Measurements from ENCODE around the gene CNKSR1.

CNKSR1 gene, protein sequence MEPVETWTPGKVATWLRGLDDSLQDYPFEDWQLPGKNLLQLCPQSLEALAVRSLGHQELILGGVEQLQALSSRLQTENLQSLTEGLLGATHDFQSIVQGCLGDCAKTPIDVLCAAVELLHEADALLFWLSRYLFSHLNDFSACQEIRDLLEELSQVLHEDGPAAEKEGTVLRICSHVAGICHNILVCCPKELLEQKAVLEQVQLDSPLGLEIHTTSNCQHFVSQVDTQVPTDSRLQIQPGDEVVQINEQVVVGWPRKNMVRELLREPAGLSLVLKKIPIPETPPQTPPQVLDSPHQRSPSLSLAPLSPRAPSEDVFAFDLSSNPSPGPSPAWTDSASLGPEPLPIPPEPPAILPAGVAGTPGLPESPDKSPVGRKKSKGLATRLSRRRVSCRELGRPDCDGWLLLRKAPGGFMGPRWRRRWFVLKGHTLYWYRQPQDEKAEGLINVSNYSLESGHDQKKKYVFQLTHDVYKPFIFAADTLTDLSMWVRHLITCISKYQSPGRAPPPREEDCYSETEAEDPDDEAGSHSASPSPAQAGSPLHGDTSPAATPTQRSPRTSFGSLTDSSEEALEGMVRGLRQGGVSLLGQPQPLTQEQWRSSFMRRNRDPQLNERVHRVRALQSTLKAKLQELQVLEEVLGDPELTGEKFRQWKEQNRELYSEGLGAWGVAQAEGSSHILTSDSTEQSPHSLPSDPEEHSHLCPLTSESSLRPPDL

DNA sequence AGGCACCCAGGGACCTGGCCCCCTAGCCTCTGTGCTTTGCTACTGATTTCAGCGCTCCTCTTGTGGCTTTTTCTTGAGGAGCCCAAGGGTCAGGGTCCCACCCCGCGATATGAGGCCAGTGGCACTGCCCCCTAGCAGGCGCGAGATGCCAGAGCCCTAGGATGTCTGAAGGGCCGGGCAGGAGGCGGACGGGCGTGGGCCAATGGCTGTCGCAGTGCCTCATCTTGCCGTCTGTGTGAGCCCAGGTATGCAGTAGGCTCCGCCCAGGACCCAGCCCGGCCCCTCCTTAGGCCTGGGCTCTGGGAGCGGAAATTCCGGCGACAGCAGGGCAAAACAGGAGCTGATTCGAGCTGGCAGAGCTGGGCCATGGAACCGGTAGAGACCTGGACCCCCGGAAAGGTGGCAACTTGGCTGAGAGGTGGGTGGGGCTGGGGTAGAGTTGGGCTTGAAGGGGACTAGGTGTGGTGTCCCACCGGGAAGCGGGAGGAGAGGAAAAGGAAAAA lies at the start of gene CNKSR1:
Gene CNKSR1 (plus strand): TSS at position 310 of the 503 bp plus-strand sequence. CDS start 57 bp downstream, at position 367.
- DNase-seq (ENCODE audit: low spot score) = no peak

DNA sequence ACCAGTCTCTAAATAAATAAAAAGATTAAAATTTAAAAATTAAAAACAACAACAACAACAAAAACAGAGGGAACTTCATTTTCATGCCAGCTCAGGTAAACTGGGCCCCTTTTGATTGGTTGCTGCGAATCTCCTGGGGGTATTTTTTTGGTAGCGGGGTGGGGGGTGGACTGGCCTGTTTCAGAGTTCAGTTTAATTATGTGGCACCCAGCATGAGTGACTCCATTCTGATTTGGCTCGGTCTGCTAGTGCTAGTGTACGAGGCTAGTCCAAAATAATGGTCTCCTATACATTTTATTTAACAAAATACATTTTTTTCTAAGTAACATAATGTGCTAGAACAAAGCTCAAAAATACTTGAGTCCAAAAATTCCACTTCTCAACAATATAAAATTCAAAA lies 47.5 kb upstream of the CNKSR1 start:
- no peak for DNase-seq (ENCODE audit: low spot score)

DNA sequence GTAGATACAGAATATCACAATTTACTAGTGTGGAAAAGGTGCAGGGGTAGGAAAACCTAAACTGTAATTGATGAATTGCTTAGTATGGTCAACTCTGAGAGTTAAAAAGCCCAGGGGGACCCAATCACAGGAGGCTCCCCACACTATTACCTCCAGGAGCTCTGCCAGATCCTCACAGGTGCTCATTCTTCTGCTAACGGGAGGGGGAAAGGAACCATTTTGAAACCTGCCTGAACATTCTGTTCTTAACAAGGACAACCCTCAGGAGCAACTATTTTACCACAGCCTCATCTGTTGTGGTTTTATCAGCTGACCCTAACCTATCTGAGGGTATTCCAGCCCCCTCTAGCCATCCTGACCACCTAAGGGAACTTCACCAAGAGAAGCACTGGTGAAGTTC lies 46.6 kb upstream of the CNKSR1 start:
- no peak for DNase-seq (ENCODE audit: low spot score)

DNA sequence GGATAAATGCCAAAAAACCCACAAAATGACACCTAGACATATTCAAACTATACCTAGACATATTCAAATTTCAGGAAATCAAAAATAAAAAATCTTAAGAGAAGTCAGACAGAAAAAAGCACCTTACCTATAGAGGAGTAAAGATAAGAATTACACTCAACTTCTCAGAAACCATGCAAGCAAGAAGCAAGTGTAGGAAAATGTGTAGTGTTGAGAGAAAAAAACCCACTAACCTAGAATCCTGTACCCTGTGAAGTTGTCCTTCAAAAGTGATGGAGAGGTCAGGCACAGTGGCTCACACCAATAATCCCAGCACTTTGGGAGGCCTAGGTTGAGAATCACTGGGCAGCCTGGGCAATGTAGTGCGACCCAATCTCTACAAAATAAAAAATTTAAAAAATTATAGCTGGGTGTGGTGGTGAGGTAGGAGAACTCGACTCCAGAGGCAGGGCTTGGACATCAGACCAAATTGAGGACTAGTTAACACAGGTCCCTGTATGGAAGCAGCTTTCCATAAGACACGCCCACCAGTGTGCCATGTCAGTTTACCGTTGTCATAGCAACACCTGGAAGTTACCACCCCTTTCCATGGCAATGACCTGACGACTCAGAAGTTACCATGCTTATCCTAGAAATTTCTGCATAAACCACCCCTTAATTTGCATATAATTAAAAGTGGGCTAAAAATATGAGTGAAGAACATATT lies 45.0 kb upstream of the CNKSR1 start:
- no peak for DNase-seq (ENCODE audit: low spot score)

DNA sequence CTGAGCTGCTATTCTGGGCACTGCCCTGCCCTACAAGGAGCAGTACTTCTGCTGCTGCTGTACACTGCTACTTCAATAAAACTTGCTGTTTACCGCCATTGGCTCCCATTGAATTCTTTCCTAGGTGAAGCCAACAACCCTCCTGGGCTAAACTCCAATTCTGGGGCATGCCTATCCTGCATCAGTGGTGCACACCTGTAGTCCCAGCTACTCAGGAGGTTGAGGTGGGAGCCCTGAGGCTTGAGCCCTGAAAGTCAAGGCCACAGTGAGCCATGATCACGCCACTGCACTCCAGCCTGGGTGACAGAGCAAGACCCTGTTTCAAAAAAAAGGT lies 44.5 kb upstream of the CNKSR1 start:
- no peak for DNase-seq (ENCODE audit: low spot score)

DNA sequence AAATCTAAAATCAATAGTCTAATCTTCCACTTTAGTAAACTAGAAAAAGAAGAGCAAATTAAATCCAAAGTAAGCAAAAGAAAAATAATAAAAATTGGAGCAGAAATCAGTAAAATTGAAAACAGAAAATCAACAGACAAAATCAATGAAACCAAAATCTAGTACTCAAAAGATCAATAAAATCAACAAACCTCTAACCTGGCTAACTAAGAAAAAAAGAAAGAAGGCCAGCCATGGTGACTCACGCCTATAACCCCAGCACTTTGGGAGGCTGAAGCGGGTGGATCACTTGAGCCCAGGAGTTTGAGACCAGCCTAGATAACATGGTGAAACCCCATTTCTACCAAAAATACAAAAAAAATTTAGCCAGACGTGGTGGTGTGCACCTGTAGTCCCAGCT lies 42.8 kb upstream of the CNKSR1 start:
- no peak for DNase-seq (ENCODE audit: low spot score)

DNA sequence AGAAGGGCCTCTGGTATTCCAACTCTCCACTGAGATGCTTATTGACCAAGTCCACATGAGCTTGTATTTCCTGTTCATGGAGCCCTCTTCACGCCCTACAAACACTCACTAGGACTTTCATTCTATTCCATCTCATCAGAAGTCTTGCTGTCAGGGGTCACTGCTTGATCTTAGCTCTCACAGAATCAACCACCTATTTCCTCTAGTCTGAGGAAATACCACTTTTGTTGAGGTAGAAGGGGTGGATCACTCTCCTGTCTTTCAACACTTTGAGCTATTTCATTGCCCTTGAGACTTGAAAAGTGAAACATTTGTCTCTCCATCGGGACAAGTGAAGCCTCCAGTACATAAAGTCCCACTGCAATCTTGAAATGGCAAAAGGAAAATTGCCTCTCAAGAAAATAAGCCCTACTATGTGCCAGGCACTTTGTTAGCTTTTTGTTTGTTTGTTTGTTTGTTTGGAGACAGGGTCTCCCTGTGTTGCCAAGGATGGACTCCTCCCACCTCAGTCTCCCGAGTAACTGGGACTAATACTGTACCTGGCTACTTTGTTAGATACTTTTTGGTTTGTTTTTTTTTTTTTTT lies 38.2 kb upstream of the CNKSR1 start:
- DNase-seq (ENCODE audit: low spot score) = no peak

DNA sequence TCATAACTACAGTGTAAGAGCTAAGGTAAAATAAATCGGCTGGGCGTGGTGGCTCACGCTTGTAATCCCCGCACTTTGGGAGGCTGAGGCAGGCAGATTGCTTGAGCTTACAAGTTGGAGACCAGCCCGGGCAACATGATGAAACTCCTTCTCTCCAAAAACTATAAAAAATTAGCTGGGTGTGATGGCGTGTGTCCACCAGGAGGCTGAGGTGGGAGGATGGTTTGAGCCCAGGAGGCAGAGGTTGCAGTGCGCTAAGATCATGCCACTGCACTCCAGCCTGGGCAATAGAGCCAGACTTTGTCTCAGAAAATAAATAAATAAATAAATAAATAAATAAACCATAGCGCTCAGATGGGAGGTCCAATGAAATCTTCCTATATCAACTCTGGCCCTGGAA lies 35.1 kb upstream of the CNKSR1 start:
- DNase-seq (ENCODE audit: low spot score) = no peak

DNA sequence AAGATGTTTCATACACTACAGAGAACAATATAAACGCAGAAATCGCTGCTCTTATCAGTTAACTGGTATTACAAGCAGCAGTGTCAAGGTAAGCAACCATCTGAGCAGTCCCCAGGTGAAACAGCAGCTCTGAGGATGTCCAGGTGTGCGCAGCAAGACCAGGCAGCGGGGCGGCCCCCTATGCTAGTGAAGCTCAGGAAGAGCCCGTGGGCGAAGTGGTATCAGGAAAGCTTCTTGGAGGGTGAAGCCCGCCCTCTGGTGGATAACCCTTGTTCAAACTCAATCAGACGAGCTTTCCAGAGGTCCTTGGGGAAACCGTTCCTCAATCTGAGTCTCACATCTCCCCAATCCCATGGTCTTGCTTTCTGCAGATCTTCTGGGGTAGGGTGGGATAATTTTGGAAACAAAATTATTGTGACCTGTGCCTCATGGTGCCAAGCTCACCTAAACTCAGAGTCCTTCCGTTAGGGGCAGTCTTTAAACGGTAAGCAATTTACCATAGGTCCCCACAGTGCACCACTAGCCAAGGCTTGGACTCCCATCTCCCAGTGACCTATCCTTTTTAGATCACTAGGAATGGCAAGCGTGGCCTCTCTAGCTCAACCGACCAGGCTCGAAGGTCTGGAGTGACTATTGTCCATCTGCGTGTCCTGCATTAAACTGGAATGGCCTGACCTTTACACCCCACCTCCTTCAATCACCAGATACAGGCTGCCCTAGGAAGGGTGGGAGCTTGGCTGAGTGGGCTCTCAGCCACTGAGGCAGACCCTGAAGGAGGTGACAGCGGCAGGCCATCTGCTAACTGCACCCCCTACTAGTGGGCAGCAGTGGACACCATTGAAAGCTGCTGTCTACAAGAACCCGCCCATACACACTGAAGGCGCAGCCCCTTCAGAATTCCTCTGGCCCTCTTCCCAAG lies 32.0 kb upstream of the CNKSR1 start:
- DNase-seq (ENCODE audit: low spot score) = no peak

DNA sequence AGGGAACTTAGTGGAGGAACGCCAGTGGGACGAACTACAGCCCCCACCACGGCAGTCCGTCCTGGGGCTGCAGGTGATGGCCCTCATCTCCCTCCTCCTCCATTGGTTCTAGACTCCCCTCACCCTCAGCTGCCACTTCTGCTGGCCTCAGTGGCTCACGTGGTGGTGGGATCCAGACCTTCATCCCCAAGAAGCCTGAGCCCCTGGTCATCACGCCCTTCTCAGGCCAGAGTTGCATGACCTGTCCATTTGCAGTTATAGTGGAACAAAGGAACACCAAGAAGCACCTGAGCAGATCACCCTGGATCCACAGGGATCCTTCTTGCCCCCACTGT lies 31.4 kb upstream of the CNKSR1 start:
- DNase-seq (ENCODE audit: low spot score) = no peak

DNA sequence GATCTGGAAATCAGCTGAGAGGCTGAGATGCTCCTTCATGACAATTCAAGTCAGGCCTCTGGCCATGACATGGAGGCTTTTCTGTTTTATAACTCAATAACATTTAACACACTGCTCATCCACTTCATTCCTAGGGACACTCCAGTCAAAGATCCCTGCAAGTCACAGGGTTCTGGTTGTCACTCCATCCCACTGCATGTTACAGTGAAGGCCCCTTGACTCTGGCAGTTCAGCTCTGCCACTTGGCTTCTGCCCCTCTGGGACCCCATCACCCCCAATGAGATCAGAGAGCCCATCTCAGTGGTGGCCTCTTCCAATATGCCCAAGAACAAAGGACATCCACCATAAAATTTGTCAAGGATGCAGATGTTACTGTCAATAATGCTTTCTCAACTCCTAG lies 28.4 kb upstream of the CNKSR1 start:
- DNase-seq (ENCODE audit: low spot score) = no peak

DNA sequence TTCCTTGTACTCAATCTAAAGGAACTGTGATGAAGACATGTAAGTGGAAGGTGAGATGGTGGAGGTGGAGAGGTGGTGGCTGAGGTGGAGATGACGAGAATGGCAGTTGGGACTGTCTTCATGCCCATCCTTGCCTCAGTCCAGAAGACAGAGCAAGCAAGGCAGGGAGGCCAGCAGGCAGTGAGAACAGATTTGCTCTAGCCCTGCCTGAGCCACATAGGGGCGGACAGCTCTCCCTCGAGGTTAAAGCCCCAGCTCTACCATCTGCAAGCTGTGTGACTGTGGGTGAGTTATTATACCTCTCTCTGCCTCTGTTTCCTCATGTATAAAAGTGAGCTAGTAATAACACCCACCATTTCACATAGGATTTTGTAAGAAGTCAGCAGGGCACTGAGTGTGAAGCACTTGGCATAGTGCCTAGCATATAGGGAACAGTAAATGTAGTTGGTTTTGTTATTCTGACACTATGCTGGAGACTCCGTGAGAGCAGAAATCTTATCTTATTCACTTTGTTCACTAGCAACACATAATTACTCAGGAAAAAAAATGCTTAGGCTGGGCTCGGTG lies 23.2 kb upstream of the CNKSR1 start:
- no peak for DNase-seq (ENCODE audit: low spot score)

DNA sequence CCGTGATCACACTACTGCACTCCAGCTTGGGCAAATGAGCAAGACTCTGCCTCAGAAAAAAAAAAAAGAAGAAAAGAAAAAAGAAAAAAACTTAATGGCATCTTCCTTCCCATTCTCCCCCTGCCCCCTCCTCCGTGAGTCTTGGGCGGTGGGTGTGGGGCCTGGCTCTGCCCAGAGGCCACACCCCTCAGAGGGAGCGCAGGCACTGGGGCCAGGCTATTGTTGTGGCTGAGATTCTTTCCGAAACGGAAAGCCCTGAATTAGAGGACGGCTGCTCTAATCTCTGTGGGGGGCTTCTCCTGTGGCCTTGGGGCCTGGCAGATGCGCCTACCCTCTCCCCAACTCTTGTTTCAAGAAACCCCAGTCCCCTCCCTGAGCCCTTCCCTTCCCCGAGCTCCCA lies 22.5 kb upstream of the CNKSR1 start:
- DNase-seq (ENCODE audit: low spot score) = no peak

DNA sequence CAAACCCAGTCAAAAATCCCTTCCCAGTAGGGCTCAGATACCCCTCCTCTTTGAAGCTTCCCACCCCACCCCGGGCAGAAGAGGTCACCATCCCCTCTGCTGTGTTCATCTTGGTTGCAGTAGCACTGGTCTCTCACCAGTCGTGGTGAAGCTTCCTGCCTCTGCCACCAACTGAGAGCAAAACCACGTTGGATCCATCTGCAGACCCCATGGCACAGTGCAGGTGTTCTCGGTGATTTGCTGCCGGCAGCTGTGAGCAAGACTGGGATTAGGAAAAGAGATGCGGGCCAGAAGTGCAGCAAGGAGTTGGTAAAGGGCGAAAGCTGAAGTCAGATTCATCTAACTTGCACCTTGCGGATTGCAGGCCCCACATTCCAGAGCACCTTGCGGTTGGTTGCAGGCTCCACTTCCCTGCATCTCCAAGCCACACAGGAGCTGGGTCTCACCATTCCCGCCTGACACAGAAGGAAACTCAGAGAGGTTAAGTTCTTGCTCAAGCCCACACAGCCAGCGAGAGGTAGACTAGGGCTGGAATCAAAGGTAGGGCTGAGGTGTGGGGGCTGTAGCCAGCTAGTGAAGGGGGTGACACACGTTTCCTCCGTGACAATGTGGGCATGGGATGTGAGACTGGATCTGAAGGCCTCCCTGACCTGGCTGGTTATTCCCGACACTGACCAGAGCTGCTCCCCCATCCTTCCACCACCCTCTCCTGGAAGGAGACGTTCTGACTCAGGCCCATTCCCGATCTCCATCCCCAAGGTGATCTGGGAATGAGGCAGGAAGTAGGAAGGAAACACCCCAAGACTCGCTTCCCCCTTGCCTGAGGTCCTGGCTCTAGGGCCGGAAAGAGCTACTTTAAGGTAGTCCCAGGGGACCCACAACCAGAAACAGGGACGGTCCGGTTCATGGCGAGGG lies 21.7 kb upstream of the CNKSR1 start:
- DNase-seq (ENCODE audit: low spot score) = peak; percentile 41

DNA sequence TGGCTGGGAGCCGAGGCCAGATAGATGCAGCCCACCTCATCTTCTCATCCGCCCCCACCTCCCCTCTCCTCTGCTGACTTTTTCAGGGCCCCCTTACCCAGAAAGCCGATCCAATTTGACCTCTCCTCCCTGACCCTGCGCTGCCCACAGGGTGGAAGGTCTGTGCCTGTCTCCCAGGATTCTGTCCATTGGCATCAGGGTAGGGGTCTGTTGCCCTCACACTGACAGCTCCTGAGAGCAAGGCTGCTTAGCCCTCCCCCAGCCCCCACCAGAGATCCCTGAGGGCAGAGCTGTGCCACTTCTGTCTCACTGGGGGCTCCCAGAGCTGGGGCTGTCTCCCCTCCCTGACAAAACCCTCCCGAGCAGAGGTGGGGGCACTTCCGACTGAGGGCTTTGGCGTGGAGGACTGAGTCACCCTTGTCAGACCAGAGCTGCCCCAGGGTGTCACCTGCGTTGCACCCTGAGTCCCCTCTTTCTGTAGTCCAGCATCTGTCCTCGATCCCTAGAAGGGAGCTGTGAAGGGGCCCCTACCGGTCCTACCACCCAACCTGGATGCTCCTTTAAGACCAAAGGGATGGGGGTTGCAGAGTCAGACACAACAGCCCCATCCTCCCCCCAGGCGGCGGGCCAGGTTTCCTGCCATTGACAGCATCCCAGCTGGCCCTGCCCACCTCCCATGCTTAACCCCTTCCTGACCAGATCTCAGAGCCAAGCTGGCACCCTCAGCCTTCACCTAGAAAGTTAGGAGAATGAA lies 20.8 kb upstream of the CNKSR1 start:
- no peak for DNase-seq (ENCODE audit: low spot score)

DNA sequence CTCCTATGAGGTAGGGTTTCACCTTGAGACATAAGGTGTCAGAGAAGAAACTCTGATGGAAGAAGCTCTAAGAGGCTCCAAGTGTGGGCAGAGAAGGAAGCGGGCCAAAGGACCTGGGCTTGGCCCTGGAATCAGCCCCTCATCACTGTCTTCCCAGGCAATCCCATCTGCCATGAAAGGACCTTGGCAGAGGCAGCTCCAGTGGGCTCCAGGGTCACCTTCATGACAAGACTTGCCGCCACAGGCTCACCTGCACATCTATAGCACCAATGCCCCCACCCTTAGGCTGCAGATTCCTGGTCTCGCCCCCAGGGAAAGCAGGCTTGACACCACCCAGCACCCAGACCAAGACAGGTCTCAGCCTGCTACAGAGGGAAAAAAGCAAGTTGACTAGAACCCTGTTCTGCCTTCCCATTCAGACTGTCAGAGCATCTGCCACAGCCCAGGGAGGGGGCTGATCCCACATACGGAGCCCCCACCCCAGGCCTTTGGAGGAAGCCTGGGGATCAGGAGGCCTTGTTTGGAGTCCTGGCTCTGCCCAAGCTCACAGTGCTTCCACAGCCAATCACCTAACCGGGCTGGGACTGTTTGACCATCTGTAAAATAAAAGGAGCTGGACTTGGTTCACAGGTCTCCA lies 18.9 kb upstream of the CNKSR1 start:
- no peak for DNase-seq (ENCODE audit: low spot score)

DNA sequence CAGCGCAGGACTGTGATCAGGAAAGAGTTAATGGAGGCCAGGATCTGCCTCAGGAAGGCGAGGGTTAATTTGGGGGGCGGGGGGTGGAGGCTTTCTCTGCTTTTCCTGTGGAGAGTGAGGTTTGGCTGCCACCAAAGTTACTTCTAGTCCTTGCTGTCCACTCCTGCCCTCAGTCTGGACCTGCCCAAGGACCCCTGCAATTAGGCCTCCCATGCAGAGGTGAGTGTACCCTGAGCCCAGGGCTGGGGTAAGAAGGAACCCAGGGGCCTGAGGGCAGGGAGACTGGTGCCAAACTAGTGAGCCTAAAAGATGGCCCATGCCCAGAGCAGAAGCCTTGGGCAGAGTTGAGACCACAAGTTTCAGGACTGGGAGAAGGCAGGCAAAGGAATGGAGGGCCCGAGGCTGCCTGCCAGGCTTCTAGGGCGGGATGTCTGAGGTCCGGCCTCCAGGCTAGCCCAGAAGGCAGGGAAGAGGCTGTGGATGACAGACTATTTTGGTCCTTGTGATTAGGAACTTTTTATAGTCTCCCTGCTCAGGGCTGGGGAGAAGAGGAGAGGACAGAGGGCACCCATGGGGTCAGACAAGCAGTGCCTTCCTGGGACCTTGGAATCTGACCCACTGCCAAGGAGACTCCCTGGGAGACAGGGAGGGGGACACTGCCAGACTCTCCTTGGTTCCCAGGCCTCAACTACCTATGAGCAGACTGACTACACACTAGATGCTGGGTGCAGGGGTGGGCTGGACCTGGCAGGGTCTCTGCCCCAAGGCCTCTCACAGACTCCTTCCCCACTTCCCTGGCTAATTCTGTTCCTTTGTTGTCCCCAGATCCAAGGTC lies 18.2 kb upstream of the CNKSR1 start, which contains the start of gene FAM110D:
Gene FAM110D (plus strand): TSS at position 172 of the 835 bp plus-strand sequence. CDS start 2,213 bp downstream, outside the sequence.
- DNase-seq (ENCODE audit: low spot score) = no peak

DNA sequence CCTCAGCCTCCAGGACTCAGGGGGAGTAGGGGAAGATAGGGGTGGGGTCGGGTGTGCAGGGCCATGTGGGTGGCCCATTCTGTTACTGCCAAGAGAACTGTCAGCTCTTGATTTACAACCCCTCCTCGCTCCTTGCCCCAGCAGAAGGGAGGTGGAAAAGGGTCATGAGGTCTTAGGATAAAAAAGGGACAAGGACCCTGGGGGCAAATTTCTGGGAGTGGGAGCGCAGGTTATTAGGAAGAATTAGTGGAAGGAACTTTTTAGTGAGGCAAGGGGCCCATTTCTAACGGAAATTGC lies 17.6 kb upstream of the CNKSR1 start:
- no peak for DNase-seq (ENCODE audit: low spot score)
